Lower lobe of right lung (tissue), 2 donors: ENCODE measurements around the gene SEMA4G. TPM values are rescaled to one million over a fixed set of nuclear protein-coding genes. Genes with fewer than 3 reads are reported as not detected.
"Not testable (repeated sequence)": the region's sequence is repeated elsewhere in the genome, so short reads cannot be mapped to it uniquely, and the experiment has no call there.

ENCODE experiments used
- ATAC-seq, 2 donors: fragments of 200-7000 bp; cut with Tn5 transposase; one replicate each; pipeline ENCODE4 v1.9.1; 2020 to 2022; ENCODE audit warnings: mild to moderate bottlenecking in 2 of 2, moderate library complexity in 2 of 2
- DNase-seq: peaks from one replicate; pipeline ENCODE4 v3.0.0-alpha.2; 2020
- H3K27ac ChIP-seq: fragments of 200-600 bp; one replicate; pipeline ENCODE4 v1.8.0; 2022
- H3K27me3 ChIP-seq: fragments of 200-600 bp; one replicate; pipeline ENCODE4 v1.8.0; 2022; ENCODE audit warnings: low read depth
- H3K36me3 ChIP-seq: fragments of 200-600 bp; one replicate; pipeline ENCODE4 v1.8.0; 2022; ENCODE audit warnings: mild to moderate bottlenecking
- H3K4me1 ChIP-seq: fragments of 200-600 bp; one replicate; pipeline ENCODE4 v1.8.0; 2022
- H3K4me3 ChIP-seq: fragments of 200-600 bp; one replicate; pipeline ENCODE4 v1.8.0; 2022; ENCODE audit warnings: mild to moderate bottlenecking
- H3K9me3 ChIP-seq: fragments of 200-600 bp; one replicate; pipeline ENCODE4 v1.8.0; 2022
- CTCF ChIP-seq: fragments of 200-600 bp; IDR thresholded peaks from one replicate; pipeline ENCODE4 v1.8.0; 2022; ENCODE audit warnings: antibody characterized with exemption, mild to moderate bottlenecking
- intact Hi-C: fragments of 100-400 bp; cut with DNase I; formaldehyde crosslinking; loops from one replicate; pipeline ENCODE4 v1.11.0; 2022
- total RNA-seq: library from RNA; stranded (reverse); fragmentation: NEBNext Ultra II Directional; extraction: Animal tissue kit (Norgen Biotek cat#: 25700); gene quantifications from one replicate; pipeline ENCODE4 v1.2.1, GENCODE V29; 2021
- donor health status: DM: no; HTN: yes; CAD: no; lungs with severe emphysema.

SEMA4G gene
- total RNA-seq, 1 donor from 2014 or later: 5.1 TPM

- DNase-seq: no peak
- no peak for TF ChIP-seq CTCF
- H3K27ac ChIP-seq: no peak overlapping the region
- H3K9me3 ChIP-seq: no peaks in the 10 kb centered on the region
- H3K36me3 ChIP-seq: no peaks in the 10 kb centered on the region
- peaks cover 17% of the 10 kb centered on the region for H3K4me1 ChIP-seq
- intact Hi-C loops: no loop called here
- peak; percentile 21 to 24 for ATAC-seq
- H3K27me3 ChIP-seq: peaks cover 5% of the 10 kb centered on the region
- H3K4me3 ChIP-seq: no peak overlapping the region
Measured at GRCh38 chr10:100970914-100971811, 1.9 kb downstream of the SEMA4G start.

DNA sequence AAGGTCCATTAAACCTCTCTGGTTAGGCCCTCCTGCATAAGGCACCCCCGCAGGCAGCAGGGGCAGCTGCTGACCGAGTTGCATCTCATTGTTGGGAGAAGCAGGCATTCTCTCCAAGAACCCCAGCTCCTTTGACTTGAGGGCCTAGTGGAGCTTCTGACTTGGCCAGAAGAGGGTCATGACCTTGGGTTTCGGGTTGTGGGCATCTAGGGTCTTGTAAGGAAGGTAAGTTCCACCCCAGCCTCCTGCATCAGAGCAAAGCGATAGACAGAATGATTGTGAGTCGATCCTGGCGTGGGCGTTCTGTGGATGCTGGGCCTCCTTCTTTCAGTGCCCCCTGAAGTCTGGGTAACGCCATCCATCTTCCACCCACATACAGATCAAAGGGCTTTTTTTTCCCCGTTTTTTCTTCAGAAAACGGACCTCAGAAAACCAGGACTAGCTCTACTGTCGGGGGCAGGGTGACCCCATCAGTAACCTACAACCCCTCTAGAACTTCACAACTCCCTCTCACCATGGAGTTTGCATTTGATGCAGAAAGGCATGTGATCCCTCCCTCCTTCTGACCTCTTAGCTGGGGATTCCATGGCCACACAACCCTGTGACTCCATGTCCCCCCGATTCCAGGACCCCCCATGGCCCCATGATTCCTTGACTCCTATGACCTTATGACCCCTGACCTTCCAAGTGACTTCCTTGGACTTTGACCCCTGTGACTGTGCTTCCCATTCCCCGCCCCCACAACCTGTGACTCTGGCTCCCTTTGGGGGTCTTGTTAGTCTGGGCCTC lies 3.0 kb downstream of the SEMA4G start:
- H3K9me3 ChIP-seq: no peaks in the 10 kb centered on the region
- intact Hi-C loops: no loop called here
- peaks cover 17% of the 10 kb centered on the region for H3K4me1 ChIP-seq
- H3K27ac ChIP-seq: no peak overlapping the region
- H3K4me3 ChIP-seq: no peak overlapping the region
- no peak for DNase-seq
- no peaks in the 10 kb centered on the region for H3K36me3 ChIP-seq
- ATAC-seq: no peak
- H3K27me3 ChIP-seq: peaks cover 5% of the 10 kb centered on the region
- no peak for TF ChIP-seq CTCF

- no peak for DNase-seq
- H3K4me1 ChIP-seq: peaks cover 17% of the 10 kb centered on the region
- no peak overlapping the region for H3K27ac ChIP-seq
- TF ChIP-seq CTCF: no peak
- H3K27me3 ChIP-seq: peaks cover 5% of the 10 kb centered on the region
- intact Hi-C loops: no loop called here
- no peaks in the 10 kb centered on the region for H3K36me3 ChIP-seq
- H3K4me3 ChIP-seq: no peak overlapping the region
- H3K9me3 ChIP-seq: no peaks in the 10 kb centered on the region
- no peak for ATAC-seq
Measured at GRCh38 chr10:100972904-100973535, 3.7 kb downstream of the SEMA4G start.

- H3K9me3 ChIP-seq, H3K27me3 ChIP-seq, H3K36me3 ChIP-seq, DNase-seq, ATAC-seq, intact Hi-C loops, H3K4me3 ChIP-seq, H3K27ac ChIP-seq, H3K4me1 ChIP-seq: not testable (repeated sequence)
Measured at GRCh38 chr10:100975397-100975796, 6.1 kb downstream of the SEMA4G start.

DNA sequence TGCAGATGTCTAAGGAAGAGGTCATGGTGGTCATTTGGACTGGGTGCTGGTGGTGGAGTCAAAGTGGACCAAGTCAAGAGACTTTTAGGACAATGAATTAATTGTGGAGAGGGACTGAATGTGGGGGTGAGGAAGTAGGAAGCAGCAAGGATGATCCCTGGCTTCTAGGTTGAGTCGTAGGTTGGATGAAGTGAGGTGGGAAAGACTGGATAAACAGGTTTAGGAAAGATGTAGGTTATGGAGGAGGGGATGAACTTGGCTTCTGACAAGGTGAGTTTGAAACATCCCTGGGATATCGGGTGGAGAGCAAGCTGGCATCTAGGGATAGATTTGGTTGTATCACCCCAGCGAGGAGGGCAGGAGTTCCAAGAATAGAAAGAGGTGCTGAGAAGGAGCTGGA lies 7.6 kb downstream of the SEMA4G start:
- Histone ChIP-seq H3K27ac (no peak overlapping the region), H3K4me3 (no peak overlapping the region), H3K27me3 (no peaks in the 10 kb centered on the region), H3K4me1 (no peaks in the 10 kb centered on the region), H3K9me3 (no peaks in the 10 kb centered on the region), H3K36me3 (peaks cover 24% of the 10 kb centered on the region)
- no peak for TF ChIP-seq CTCF
- DNase-seq (no peak), ATAC-seq (no peak)
- intact Hi-C loops: no loop called here
